Loucy (cell line): ENCODE results near the gene PGR.

Experiments used
- CTCF ChIP-seq: fragments of 200-600 bp; sonication (generic); conservative IDR thresholded peaks from 2 replicates; pipeline ENCODE4 v1.5.1; 2014; ENCODE audit warnings: mild to moderate bottlenecking, antibody characterized with exemption, low read length
- EZH2phosphoT487 ChIP-seq: fragments of 200-600 bp; IDR thresholded peaks from 2 replicates; pipeline ENCODE4 v1.6.1; 2018; ENCODE audit warnings: antibody characterized with exemption, mild to moderate bottlenecking, moderate library complexity, borderline replicate concordance

DNA sequence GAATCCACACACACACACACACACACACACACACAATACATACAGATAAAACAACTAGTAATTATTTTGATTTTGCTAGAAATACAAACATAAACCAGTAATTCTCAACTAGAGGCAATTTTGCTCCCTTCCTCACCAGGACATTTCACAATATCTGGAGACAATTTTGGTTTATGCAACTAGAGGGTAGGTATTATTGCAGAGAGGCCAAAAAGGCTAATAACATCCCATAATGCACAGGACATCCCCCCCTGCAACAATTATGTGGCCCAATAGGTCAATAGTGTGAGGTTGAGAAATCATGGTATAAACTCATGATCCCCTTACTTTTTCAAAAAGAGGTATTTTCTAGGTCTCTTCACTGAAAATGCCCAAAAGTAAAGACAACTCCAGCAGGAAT lies 29.0 kb downstream of the PGR start:
- TF ChIP-seq CTCF (no peak), EZH2phosphoT487 (no peak)
